ENCODE measurements around the gene MYH6.
"Not testable (repeated sequence)": the region's sequence is repeated elsewhere in the genome, so short reads cannot be mapped to it uniquely, and the experiment has no call there.

MYH6 gene

GRCh38 chr14:23436327-23437132 lies 28.5 kb upstream of the MYH6 start:
- DNase-seq (ENCODE audit: low read depth in 2 of 2), result no peak

DNA sequence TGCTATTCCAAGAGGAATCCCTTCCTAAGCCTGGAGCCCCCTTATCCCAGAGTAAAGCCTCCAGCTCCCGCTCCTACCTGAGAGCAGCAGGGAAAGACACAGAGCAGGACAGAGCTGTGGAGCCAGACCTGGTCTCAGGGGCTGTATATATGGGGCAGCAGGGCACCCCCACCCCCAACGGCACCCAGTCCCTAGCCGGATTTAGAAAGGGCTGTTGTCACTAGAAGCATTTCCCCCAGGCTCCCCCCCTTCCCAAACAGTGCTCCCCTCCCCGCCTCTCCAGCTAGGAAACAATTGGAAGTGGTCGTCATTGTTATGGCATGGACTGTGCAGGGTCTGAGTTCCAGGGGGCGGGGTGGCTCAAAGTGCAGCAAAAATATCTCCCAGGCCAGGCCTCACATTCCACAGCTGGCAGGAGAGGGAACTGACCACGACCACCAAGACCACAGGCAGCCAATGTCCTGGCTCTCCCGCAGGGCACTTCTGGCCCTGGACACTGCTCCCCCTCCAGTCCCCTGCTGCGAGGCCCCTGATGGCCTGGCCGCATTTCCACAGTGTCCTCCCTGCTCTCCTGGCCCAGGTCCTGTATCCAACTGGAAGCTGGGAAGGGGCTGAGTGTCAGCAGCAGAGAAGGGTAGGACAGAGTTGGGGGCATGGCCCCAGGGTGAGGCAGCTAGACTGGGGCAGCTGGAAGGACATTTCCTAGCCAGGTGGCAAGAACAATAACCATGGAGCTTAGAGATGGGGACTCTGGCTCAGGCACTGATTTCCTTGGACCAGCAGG lies 27.7 kb upstream of the MYH6 start, which contains the start of gene MYH7:
Gene MYH7, minus strand, starts transcription at position 118 of the 784 bp plus-strand sequence. CDS start 1,928 bp downstream, outside the sequence.
- DNase-seq (ENCODE audit: low read depth in 2 of 2), result no peak

DNA sequence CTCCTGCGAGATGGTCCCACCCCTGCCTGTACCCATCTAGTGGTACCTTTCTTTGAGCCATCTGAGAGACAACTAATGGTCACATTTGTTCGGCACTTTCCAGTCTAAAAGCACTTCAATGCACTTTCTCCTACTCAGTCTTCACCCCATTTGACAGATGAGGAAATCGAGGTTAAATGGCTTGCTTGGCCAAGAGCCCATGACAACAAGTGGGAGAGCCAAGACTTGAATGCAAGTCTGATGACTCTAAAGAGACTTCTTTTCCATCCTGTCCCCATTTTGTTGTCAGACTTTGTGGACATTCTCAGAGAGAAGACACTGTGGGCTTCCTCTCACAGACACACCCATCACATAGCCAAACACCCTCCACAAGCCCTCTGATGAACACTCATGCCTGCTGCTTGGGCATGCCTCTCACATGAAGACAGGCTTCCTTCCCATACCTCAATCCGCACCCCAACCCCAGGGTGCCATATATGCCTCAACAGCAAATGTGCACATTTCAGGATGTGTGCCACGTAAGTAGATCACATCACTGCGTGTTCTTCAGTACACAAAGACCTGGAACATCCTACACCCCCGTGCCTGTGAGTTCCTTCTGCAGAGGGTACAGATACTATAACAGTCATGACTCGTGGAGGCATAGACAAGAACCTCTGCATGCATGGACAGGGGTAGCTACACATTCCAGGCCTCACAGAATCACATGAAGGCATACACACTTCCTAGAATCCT lies 26.6 kb upstream of the MYH6 start:
- no peak for DNase-seq (ENCODE audit: low read depth in 2 of 2)

GRCh38 chr14:23433457-23433856 lies 25.4 kb upstream of the MYH6 start:
- DNase-seq (ENCODE audit: low read depth in 2 of 2), result no peak

DNA sequence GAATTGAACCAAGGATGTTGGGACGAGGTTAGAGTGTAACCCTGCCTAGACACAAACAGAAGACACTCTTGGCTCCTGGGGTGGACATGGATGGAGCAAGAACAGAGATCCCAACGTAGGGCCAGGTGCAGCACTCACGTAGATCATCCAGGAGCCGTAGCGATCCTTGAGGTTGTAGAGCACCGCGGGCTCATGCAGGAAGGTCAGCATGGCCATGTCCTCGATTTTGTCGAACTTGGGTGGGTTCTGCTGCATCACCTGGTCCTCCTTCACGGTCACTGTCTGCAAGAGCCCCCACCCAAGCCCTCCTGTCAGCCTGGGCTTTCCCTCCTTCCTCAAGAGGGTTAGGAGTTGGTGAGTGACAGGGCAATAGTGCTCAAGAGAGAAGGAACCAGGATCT lies 24.9 kb upstream of the MYH6 start:
- no peak for DNase-seq (ENCODE audit: low read depth in 2 of 2)

GRCh38 chr14:23432102-23432925 lies 24.2 kb upstream of the MYH6 start:
- DNase-seq (ENCODE audit: low read depth in 2 of 2), result no peak

- DNase-seq (ENCODE audit: low read depth in 2 of 2), result no peak
Measured at GRCh38 chr14:23431486-23431885, 23.4 kb upstream of the MYH6 start.

GRCh38 chr14:23430723-23431085 lies 22.6 kb upstream of the MYH6 start:
- no peak for DNase-seq (ENCODE audit: low read depth in 2 of 2)

GRCh38 chr14:23430016-23430722 lies 22.1 kb upstream of the MYH6 start:
- no peak for DNase-seq (ENCODE audit: low read depth in 2 of 2)

DNA sequence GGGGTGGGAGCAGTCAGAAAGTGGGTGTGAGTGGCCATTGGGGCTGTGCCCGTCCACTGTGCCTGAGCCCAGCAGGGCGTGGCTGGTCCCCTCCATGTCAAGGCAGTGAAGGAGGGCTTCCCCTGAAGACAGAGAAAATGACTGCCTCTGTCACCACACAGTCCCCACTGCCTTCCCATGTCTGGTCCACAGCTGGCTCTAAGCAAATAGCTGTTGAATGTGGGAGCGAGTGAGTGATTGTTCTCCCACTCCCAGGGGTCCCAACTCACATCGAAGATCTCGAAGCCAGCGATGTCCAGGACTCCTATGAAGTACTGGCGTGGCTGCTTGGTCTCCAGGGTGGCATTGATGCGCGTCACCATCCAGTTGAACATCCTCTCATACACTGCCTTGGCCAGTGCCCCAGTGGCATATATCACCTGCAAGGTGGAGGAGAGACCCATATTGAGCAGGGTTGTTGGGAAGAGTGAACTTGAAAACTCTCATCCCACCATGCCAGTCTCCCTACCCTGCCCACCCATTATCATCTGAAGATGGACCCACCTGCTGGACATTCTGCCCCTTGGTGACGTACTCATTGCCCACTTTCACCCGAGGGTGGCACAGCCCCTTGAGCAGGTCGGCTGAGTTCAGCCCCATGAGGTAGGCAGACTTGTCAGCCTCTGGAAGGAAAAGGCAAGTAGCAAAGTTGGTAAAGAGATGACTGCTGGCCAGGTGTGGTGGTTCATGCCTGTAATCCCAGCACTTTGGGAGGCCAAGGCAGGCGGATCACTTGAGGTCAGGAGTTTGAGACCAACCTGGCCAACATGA lies 20.8 kb upstream of the MYH6 start:
- no peak for DNase-seq (ENCODE audit: low read depth in 2 of 2)

DNA sequence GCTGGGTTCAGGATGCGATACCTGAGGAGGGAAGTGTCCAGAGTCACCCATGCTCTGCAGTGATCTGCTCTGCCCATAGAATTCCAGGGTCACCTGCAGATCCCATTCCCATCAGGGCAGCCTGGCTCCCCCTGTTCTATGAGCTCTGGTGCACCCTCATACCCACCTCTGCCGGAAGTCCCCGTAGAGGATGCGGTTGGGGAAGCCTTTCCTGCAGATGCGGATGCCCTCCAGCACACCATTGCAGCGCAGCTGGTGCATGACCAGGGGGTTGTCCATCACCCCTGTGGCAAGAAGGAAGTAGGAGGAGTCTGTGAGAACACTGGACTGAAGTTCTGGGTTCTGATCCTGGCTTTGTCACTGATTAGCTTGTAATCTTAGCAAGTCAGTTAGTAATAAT lies 17.7 kb upstream of the MYH6 start:
- DNase-seq (ENCODE audit: low read depth in 2 of 2), result not testable (repeated sequence)

- DNase-seq (ENCODE audit: low read depth in 2 of 2), result no peak
Measured at GRCh38 chr14:23425169-23425568, 17.1 kb upstream of the MYH6 start.

- no peak for DNase-seq (ENCODE audit: low read depth in 2 of 2)
Measured at GRCh38 chr14:23423657-23424056, 15.6 kb upstream of the MYH6 start.

DNA sequence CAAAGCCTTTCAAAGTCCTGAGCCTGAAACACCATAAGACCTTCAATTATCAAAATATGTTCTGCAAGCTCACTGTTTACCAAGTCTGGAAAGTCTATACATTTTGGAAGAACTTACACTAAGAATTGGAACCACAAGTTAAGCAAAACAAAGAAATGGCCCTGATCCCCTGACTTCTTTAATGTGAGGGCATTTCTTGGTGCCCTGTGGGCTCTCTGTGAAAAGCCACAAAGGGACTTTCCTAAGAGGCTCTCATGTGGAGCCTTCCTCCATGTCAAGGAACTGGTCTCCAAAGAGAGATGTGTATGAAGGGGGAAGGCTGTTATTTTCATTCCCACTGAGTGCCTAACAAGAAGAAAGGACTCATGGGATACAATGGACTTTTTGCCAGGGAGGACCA lies 13.5 kb upstream of the MYH6 start:
- no peak for DNase-seq (ENCODE audit: low read depth in 2 of 2)

DNA sequence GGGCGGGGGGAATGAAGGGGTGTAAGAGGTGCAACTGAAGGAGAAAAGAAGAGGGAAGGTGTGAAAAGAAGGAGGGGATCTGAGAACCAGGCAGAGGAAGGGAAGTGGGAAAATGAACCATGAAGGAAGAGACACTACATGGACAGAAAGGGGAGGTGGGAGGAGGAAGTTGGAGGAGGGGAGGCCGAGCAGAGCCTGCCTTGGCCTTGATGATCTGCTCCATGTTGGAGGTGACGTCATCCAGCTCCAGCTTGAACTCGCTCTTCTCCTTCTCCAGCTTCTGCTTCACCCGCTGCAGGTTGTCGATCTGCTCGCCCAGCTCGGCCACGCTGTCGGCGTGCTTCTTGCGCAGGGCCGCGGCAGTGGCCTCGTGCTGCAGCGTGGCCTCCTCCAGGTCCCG lies 11.6 kb upstream of the MYH6 start:
- DNase-seq (ENCODE audit: low read depth in 2 of 2), result not testable (repeated sequence)

GRCh38 chr14:23418021-23418420 lies 9.9 kb upstream of the MYH6 start:
- DNase-seq (ENCODE audit: low read depth in 2 of 2), result no peak

DNA sequence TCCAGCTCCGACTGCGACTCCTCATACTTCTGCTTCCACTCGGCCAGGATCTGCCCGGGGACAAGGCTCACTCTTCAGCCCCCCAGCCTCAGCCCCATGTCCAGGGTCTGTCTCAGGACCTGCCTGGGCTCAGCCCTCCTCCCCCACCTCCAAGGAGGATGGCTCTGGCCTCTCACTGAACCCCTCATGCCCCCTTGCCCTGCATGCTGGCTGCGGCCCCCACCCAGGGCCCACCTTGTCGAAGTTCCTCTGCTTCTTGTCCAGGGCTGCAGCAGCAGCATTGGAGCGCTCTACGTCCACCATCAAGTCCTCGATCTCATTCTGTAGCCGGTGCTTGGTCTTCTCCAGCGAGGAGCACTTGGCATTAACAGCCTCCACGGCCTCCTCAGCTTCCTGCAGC lies 9.2 kb upstream of the MYH6 start:
- DNase-seq (ENCODE audit: low read depth in 2 of 2), result not testable (repeated sequence)

DNA sequence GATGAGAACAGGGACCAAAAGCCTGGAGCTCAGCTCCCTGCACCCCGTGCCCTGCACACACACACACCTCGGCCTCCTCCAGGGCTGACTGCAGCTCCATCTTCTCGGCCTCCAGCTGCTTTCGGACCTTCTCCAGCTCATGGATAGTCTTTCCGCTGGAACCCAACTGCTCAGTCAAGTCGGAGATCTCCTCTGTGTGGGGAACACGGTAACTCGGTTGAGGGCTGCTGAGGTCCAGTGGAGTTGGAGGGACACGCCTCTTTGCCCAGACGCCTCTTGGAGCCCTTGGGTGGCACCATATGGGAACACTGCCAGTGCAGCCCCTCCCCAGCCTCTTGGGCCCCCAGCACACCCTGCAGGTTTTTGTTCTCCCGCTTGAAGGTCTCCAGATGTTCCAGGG lies 8.7 kb upstream of the MYH6 start:
- DNase-seq (ENCODE audit: low read depth in 2 of 2), result no peak

DNA sequence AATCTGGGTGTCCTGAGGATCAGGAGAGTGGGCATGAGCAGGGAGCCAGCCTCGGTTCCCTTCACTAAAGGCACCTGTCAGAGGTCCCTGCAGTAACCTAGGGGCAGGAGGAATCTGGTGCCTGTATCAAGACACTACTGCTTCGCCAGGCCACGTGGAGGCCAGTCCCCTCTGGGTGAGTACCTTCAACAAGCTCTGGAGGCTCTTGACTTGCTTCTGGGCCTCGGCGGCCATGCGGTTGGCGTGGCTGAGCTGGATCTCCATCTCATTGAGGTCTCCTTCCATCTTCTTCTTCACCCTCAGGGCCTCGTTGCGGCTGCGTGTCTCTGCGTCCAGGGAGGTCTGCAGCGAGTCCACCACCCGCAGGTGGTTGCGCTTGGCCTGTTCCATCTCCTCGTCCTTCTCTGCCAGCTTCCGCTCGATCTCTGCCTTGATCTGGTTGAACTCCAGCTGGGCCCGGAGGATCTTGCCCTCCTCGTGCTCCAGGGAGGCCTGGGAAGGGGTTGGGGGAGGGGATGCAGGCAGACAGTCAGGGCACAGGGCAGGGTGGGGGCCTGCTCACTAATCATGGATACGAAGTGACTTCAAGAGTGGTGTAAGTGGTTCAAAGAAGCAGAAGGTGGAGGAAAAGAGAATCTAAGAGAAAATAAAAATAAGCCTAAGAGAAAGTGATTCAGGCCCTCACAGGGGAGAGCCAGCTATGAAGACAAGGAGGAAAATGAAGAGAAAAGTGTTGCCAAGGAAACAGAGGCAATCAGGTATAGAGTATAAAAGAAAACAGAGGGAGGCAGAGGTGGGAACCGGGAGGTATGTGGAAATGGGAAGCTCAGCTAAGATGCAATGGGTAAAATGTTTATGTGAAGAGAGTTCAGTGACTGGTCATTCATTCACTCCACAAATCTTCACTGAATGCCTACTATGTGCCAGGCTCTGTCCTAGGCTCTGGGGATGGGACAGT lies 8.0 kb upstream of the MYH6 start:
- DNase-seq (ENCODE audit: low read depth in 2 of 2), result no peak
